ENCODE measurements around the gene TCEA3.

TCEA3 gene

GRCh38 chr1:23441446-23442148 is 17.0 kb upstream of the TCEA3 start:
- no peak overlapping the region for H3K27ac ChIP-seq
- no peak for DNase-seq (ENCODE audit: low read depth, low spot score)
- no peak overlapping the region for H3K4me3 ChIP-seq
- H3K9me3 ChIP-seq (ENCODE audit: low read depth, low read length): no peaks in the 10 kb centered on the region
- TF ChIP-seq EZH2 (IDR thresholded peaks at IDR 0.05) (no peak), FOXP2 (optimal IDR thresholded peaks at IDR 0.05; ENCODE audit: control extremely low read depth, extremely low read length, insufficient read depth) (no peak), POLR2AphosphoS5 (IDR thresholded peaks at IDR 0.05; ENCODE audit: borderline replicate concordance, low read depth, low read length) (no peak)
- no peak overlapping the region for H3K9ac ChIP-seq (ENCODE audit: insufficient read length)
- H3K36me3 ChIP-seq (ENCODE audit: insufficient read depth, low read length): no peaks in the 10 kb centered on the region

- no peak for DNase-seq (ENCODE audit: low read depth, low spot score)
- Histone ChIP-seq H3K9ac (ENCODE audit: insufficient read length) (no peak overlapping the region), H3K4me3 (no peak overlapping the region), H3K9me3 (ENCODE audit: low read depth, low read length) (no peaks in the 10 kb centered on the region), H3K36me3 (ENCODE audit: insufficient read depth, low read length) (no peaks in the 10 kb centered on the region; the same call in 1 of the 2 replicates), H3K27ac (no peak overlapping the region)
- TF ChIP-seq EZH2 (IDR thresholded peaks at IDR 0.05) (no peak), POLR2AphosphoS5 (IDR thresholded peaks at IDR 0.05; ENCODE audit: borderline replicate concordance, low read depth, low read length) (no peak), FOXP2 (optimal IDR thresholded peaks at IDR 0.05; ENCODE audit: control extremely low read depth, extremely low read length, insufficient read depth) (no peak)
Observed at GRCh38 chr1:23438545-23438944, 14.0 kb upstream of the TCEA3 start.

- H3K36me3 ChIP-seq (ENCODE audit: insufficient read depth, low read length): no peaks in the 10 kb centered on the region; the same call in 1 of the 2 replicates
Observed at GRCh38 chr1:23437355-23437664, 12.8 kb upstream of the TCEA3 start.

DNA sequence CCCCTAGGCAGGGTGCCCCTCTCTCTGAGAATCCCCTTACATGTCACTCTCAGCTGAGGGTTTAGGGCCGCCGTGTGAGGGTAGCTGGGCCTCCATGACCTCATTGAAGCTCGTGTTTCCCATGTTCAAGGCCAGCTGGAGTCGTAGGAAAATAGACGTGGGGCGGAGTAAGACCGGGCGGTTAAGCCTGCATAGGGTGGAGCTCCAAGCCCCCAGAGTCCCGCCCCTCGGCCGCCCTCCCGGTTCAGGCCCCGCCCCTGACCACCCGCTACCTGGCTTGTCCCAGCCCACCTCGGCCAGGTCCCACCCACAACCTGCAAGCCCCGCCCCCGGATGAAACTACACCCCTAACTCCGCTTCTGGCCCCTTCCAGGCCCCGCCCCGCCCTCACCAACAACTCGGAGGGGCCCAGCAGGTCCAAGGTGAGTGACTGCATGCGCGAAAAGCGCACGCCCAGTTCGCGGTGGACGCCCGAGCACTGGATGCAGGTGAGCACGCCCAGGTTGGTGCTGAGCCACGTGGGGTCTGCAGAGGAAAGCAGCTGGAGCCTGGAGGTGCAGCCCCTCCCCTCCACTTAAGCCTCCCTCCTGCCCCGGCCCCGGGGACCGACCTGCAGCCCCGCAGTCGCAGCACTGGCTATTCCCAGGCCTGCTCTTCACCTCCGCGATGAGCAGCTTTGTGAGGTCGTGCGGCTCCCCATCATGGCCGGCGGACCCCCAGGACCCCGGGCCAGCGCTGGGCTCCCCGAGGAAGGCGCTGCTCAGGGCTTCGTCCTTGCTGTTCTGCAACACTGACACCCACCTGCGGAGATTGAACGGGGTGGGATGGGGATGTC is 12.2 kb upstream of the TCEA3 start:
- Histone ChIP-seq H3K36me3 (ENCODE audit: insufficient read depth, low read length) (no peaks in the 10 kb centered on the region; the same call in 1 of the 2 replicates), H3K4me3 (no peak overlapping the region), H3K27ac (no peak overlapping the region), H3K9me3 (ENCODE audit: low read depth, low read length) (no peaks in the 10 kb centered on the region), H3K9ac (ENCODE audit: insufficient read length) (no peak overlapping the region)
- TF ChIP-seq FOXP2 (optimal IDR thresholded peaks at IDR 0.05; ENCODE audit: control extremely low read depth, extremely low read length, insufficient read depth) (no peak), EZH2 (IDR thresholded peaks at IDR 0.05) (no peak), POLR2AphosphoS5 (IDR thresholded peaks at IDR 0.05; ENCODE audit: borderline replicate concordance, low read depth, low read length) (no peak)
- DNase-seq (ENCODE audit: low read depth, low spot score): no peak

More at GRCh38 chr1:23437355-23437664, 12.8 kb upstream of the TCEA3 start:
- H3K9ac ChIP-seq (ENCODE audit: insufficient read length): no peak overlapping the region
- H3K27ac ChIP-seq: no peak overlapping the region
- H3K9me3 ChIP-seq (ENCODE audit: low read depth, low read length): no peaks in the 10 kb centered on the region
- TF ChIP-seq EZH2 (IDR thresholded peaks at IDR 0.05): no peak
- TF ChIP-seq POLR2AphosphoS5 (IDR thresholded peaks at IDR 0.05; ENCODE audit: borderline replicate concordance, low read depth, low read length): no peak
- no peak for TF ChIP-seq FOXP2 (optimal IDR thresholded peaks at IDR 0.05; ENCODE audit: control extremely low read depth, extremely low read length, insufficient read depth)
- H3K4me3 ChIP-seq: no peak overlapping the region
- DNase-seq (ENCODE audit: low read depth, low spot score): no peak

- no peak overlapping the region for H3K9ac ChIP-seq (ENCODE audit: insufficient read length)
- H3K9me3 ChIP-seq (ENCODE audit: low read depth, low read length): no peaks in the 10 kb centered on the region
- H3K4me3 ChIP-seq: no peak overlapping the region
- DNase-seq (ENCODE audit: low read depth, low spot score): no peak
- no peak overlapping the region for H3K27ac ChIP-seq
- no peak for TF ChIP-seq FOXP2 (optimal IDR thresholded peaks at IDR 0.05; ENCODE audit: control extremely low read depth, extremely low read length, insufficient read depth)
- TF ChIP-seq POLR2AphosphoS5 (IDR thresholded peaks at IDR 0.05; ENCODE audit: borderline replicate concordance, low read depth, low read length): no peak
- no peak for TF ChIP-seq EZH2 (IDR thresholded peaks at IDR 0.05)
- peaks cover 3% of the 10 kb centered on the region; the same call in 1 of the 2 replicates for H3K36me3 ChIP-seq (ENCODE audit: insufficient read depth, low read length)
Observed at GRCh38 chr1:23434260-23434775, 9.8 kb upstream of the TCEA3 start.

GRCh38 chr1:23433122-23433521 is 8.6 kb upstream of the TCEA3 start:
- peaks cover 3% of the 10 kb centered on the region; the same call in 1 of the 2 replicates for H3K36me3 ChIP-seq (ENCODE audit: insufficient read depth, low read length)
- H3K4me3 ChIP-seq: no peak overlapping the region
- TF ChIP-seq POLR2AphosphoS5 (IDR thresholded peaks at IDR 0.05; ENCODE audit: borderline replicate concordance, low read depth, low read length) (no peak), FOXP2 (optimal IDR thresholded peaks at IDR 0.05; ENCODE audit: control extremely low read depth, extremely low read length, insufficient read depth) (no peak), EZH2 (IDR thresholded peaks at IDR 0.05) (no peak)
- no peak overlapping the region for H3K27ac ChIP-seq
- no peaks in the 10 kb centered on the region for H3K9me3 ChIP-seq (ENCODE audit: low read depth, low read length)
- H3K9ac ChIP-seq (ENCODE audit: insufficient read length): no peak overlapping the region
- DNase-seq (ENCODE audit: low read depth, low spot score): no peak

DNA sequence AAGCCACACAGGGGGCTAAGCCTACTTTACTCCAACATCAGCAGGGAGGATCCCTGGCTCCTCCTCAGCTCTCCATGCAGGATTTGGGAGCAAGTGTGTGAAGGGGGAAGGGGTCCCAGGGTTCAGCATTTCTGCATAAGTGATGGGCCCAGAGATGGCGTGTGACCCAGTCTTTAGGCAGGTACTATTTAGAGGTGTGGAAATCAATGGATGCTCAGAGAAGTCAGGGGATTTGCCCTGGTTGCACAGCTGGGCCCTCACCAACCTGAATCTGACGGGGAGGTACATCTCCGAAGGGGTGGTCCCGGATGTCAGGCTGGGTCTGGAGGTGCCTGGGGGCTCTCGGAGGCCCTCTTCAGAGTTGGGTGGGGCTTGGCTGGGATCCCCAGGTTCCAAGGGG is 6.9 kb upstream of the TCEA3 start:
- Histone ChIP-seq H3K9ac (ENCODE audit: insufficient read length) (no peak overlapping the region), H3K9me3 (ENCODE audit: low read depth, low read length) (no peaks in the 10 kb centered on the region), H3K4me3 (no peak overlapping the region), H3K27ac (no peak overlapping the region), H3K36me3 (ENCODE audit: insufficient read depth, low read length) (peaks cover 3% of the 10 kb centered on the region; the same call in 1 of the 2 replicates)
- no peak for DNase-seq (ENCODE audit: low read depth, low spot score)
- TF ChIP-seq EZH2 (IDR thresholded peaks at IDR 0.05) (no peak), FOXP2 (optimal IDR thresholded peaks at IDR 0.05; ENCODE audit: control extremely low read depth, extremely low read length, insufficient read depth) (no peak), POLR2AphosphoS5 (IDR thresholded peaks at IDR 0.05; ENCODE audit: borderline replicate concordance, low read depth, low read length) (no peak)

DNA sequence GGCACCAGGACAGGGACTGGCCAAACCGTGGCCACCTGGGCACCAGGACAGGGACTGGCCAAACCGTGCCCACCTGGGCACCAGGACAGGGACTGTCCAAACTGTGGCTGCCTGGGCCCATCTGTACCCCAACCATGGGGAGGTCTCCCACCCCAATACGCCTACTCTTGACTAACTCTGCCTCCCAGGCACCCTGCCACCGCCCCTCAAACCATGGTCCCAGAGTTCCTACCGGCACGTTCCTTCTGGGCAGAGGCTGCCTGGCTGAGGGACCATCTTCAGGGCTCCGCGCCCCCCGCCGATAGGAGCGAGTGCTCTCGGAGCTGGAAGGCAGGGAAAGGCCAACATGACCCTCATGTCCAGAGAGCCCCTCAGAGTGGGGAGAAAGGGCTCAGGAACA is 6.3 kb upstream of the TCEA3 start:
- peaks cover 3% of the 10 kb centered on the region; the same call in 1 of the 2 replicates for H3K36me3 ChIP-seq (ENCODE audit: insufficient read depth, low read length)
- no peak overlapping the region for H3K9ac ChIP-seq (ENCODE audit: insufficient read length)
- no peak overlapping the region for H3K4me3 ChIP-seq
- no peak for DNase-seq (ENCODE audit: low read depth, low spot score)
- TF ChIP-seq FOXP2 (optimal IDR thresholded peaks at IDR 0.05; ENCODE audit: control extremely low read depth, extremely low read length, insufficient read depth) (no peak), EZH2 (IDR thresholded peaks at IDR 0.05) (no peak), POLR2AphosphoS5 (IDR thresholded peaks at IDR 0.05; ENCODE audit: borderline replicate concordance, low read depth, low read length) (no peak)
- H3K9me3 ChIP-seq (ENCODE audit: low read depth, low read length): no peaks in the 10 kb centered on the region
- no peak overlapping the region for H3K27ac ChIP-seq

All from SK-N-MC (cell line).